Femur (tissue), 1 donor: Measurements from ENCODE around the gene P2RX5.

Source experiments
- DNase-seq: peaks from one replicate; pipeline ENCODE4 v3.0.0-alpha.2; 2017

P2RX5 gene

DNA sequence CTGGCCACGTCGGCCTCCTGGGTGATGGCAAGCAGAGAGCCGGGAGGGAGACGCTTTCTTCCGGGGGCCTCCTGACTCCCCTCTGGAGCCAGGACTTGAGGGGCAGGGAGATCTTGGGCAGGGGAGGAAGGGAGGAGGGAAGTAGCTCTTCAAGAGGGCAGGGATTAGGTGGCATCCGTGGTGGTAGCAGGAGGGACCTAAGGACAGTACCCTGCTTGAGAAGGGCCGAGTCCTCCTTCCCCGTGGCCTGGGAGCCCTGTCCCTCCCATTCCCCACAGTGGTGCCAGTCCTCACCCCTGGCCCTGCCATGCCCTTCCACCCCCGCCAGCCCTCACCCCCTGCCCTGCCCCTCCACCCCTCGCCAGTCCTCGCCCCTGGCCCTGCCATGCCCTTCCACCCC lies 40.2 kb downstream of the P2RX5 start:
- no peak for DNase-seq

GRCh38 chr17:3647769-3648555 lies 48.0 kb downstream of the P2RX5 start:
- peak; percentile 77 for DNase-seq

GRCh38 chr17:3647251-3647650 lies 48.7 kb downstream of the P2RX5 start:
- no peak for DNase-seq

- no peak for DNase-seq
Observed at GRCh38 chr17:3645310-3645709, 50.6 kb downstream of the P2RX5 start.

- DNase-seq = no peak
Observed at GRCh38 chr17:3643889-3644349, 52.0 kb downstream of the P2RX5 start.

DNA sequence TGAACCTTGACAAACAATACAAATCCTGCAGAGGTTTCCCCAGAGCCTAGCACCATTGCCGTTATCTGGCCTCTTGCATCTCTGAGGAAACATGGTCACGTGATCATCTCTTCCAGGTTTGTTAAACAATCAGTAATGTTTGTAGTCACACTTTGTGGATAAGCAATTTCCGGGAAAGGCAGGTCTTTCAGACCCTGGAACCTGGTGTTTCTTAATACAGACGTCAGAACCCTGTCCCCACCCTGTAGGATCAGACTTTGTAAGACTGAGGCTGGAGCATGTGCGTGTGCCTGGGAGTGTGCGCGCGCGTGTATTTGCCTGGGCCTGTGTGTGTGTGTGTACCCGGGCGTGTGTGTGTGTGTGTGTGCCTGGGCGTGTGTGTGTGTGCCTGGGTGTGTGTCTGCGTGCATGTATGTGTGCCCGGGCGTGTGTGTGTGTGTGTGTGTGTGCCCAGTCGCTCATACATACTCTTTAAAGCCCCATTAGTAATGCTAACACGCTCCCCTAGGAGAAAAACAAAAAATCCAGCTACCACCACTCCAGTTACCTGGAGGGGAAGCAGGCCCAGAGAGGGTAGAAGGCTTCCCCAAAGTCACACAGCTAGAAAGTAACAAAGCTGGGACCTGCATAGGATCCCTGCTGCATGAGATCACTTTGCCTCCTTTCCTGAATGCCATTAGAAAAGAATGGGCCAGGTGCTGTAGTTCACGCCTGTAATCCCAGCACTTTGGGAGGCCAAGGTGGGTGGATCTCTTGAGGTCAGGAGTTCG lies 54.1 kb downstream of the P2RX5 start:
- DNase-seq = no peak

DNA sequence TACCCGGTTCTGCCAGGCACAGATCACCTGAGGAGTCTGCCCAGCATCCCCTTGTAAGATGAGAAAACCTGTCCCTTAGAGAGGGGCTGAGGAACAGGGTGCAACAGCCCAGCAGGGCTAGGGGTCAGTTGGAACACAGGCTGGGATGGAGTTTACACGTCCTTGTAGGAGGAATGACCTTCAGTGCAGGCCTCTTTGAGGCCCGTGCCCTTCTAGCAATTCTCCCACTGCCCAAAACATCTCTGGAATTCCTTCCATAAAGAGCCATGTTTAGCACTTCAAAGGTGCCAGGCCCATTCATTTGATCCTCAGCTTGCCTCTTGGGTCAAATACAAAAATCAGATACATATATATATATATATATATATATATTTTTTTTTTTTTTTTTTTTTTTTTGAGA lies 54.9 kb downstream of the P2RX5 start:
- DNase-seq = no peak

GRCh38 chr17:3639981-3640596 lies 55.9 kb downstream of the P2RX5 start:
- DNase-seq = no peak

- DNase-seq = no peak
Observed at GRCh38 chr17:3636908-3637373, 59.0 kb downstream of the P2RX5 start.

- peak; percentile 98 for DNase-seq
Observed at GRCh38 chr17:3636154-3636907, 59.6 kb downstream of the P2RX5 start, which contains the start of the genes CTNS and SHPK. Gene CTNS (plus strand): TSS chr17:3636760. CDS start chr17:3640207, 3,447 bp downstream. Gene SHPK (minus strand): TSS chr17:3636250. CDS start chr17:3636219, 31 bp downstream.

DNA sequence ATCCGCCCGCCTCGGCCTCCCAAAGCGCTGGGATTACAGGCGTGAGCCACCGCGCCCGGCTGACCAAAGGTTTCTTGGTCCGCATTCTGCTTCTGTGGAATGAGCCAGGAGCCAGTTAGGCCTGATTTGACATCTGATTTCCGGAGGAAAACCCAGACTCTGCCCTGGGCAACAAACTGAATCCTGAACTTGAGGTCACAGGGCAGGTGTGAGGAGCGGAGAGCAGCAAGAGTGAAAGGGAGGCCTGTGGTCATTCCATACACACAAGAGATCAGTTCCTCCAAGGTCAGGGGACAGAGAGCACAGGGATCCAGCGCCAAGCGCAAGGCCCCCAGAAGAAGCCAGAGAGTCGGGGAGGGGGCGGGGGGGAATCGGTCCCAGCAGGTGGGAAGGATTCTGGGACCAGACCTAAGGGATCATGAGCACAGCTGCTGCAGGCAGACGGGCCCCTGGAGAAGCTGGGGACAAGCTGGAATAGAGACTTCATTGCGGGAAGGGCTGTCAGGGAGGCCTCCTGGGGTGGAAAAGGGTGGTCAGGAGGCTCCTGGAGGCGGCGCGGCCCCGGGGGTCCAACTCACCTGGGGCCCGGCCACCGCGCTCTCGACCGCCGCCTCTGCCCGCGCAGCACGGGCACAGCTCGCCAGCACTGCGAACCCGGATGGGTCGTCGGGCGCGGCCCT lies 60.3 kb downstream of the P2RX5 start:
- peak; percentile 46 for DNase-seq

GRCh38 chr17:3632287-3632686 lies 63.7 kb downstream of the P2RX5 start:
- DNase-seq = no peak

GRCh38 chr17:3630781-3631180 lies 65.2 kb downstream of the P2RX5 start:
- no peak for DNase-seq

- DNase-seq = no peak
Observed at GRCh38 chr17:3627769-3628167, 68.2 kb downstream of the P2RX5 start.

GRCh38 chr17:3626831-3627768 lies 68.9 kb downstream of the P2RX5 start:
- DNase-seq = no peak
